Neural cell (in vitro differentiated cells): Measurements from ENCODE around the gene NDUFV2. TPM values are rescaled to one million over a fixed set of nuclear protein-coding genes. Genes with fewer than 3 reads are reported as not detected.

Experiments used
- H2AFZ ChIP-seq: fragments of 200-600, 300-800 bp; sonication (generic), shearing (Covaris generic); 2 replicates; pipeline ENCODE4 v1.6.0; 2014; ENCODE audit warnings: low read depth, mild to moderate bottlenecking, antibody characterized with exemption, low read length, moderate library complexity
- H3F3A ChIP-seq: fragments of 200-600 bp; shearing (Covaris generic); 2 replicates; pipeline ENCODE4 v1.6.1; 2016; ENCODE audit warnings: mild to moderate bottlenecking, moderate library complexity, mixed read lengths, antibody characterized with exemption, low read length; ENCODE audit not compliant: insufficient read depth, poor library complexity, severe bottlenecking
- H3K27ac ChIP-seq: fragments of 200-600, 300-800 bp; sonication (generic), shearing (Covaris generic); 2 replicates; pipeline ENCODE4 v1.5.1; 2014; ENCODE audit warnings: mild to moderate bottlenecking, low read length, moderate library complexity
- H3K27me3 ChIP-seq: fragments of 300-800, 200-600 bp; sonication (generic), shearing (Covaris generic); 2 replicates; pipeline ENCODE4 v1.6.0; 2014; ENCODE audit warnings: mild to moderate bottlenecking, low read depth, low read length, moderate library complexity; ENCODE audit not compliant: insufficient read depth
- H3K36me3 ChIP-seq: fragments of 300-800, 200-600 bp; sonication (generic), shearing (Covaris generic); 2 replicates; pipeline ENCODE4 v1.5.1; 2014; ENCODE audit warnings: mild to moderate bottlenecking, antibody characterized with exemption, low read length, moderate library complexity; ENCODE audit not compliant: insufficient read depth
- H3K4me2 ChIP-seq: fragments of 300-800, 200-600 bp; sonication (generic), shearing (Covaris generic); 2 replicates; pipeline ENCODE4 v1.6.0; 2014; ENCODE audit warnings: mild to moderate bottlenecking, low read length
- H3K4me3 ChIP-seq: fragments of 300-800, 200-600 bp; sonication (generic), shearing (Covaris generic); 2 replicates; pipeline ENCODE4 v1.5.1; 2014; ENCODE audit warnings: mild to moderate bottlenecking, low read length, moderate library complexity
- H3K79me2 ChIP-seq: fragments of 200-600 bp; shearing (Covaris generic); replicated peaks from 2 replicates; pipeline ENCODE4 v1.6.0; 2014; ENCODE audit warnings: mild to moderate bottlenecking, low read length, moderate library complexity; ENCODE audit not compliant: insufficient read depth
- H3K9ac ChIP-seq: fragments of 300-800, 200-600 bp; sonication (generic), shearing (Covaris generic); 2 replicates; pipeline ENCODE4 v1.6.1; 2016; ENCODE audit warnings: mild to moderate bottlenecking, low read length, mixed read lengths
- H3K9me2 ChIP-seq: fragments of 200-600 bp; shearing (Covaris generic); 2 replicates; pipeline ENCODE4 v1.6.1; 2016; ENCODE audit warnings: mild to moderate bottlenecking, low read length, mixed read lengths; ENCODE audit not compliant: insufficient read depth
- H3K9me3 ChIP-seq: fragments of 200-600, 300-800 bp; sonication (generic), shearing (Covaris generic); 2 replicates; pipeline ENCODE4 v1.6.1; 2016; ENCODE audit warnings: mild to moderate bottlenecking, mixed run types, low read length, moderate library complexity, mixed read lengths
- H4K20me1 ChIP-seq: fragments of 200-600 bp; shearing (Covaris generic); 2 replicates; pipeline ENCODE4 v1.6.1; 2016; ENCODE audit warnings: mild to moderate bottlenecking, mixed run types; ENCODE audit not compliant: insufficient read depth
- EP300 ChIP-seq: fragments of 450-650 bp; conservative IDR thresholded peaks from 2 replicates; pipeline ENCODE4 v1.6.1; 2014; ENCODE audit warnings: antibody characterized with exemption, mild to moderate bottlenecking, moderate library complexity; ENCODE audit not compliant: poor library complexity, severe bottlenecking
- EZH2 ChIP-seq: fragments of 200-600, 300-800 bp; shearing (Covaris generic), sonication (generic); IDR thresholded peaks from 2 replicates; pipeline ENCODE4 v1.6.1; 2014; ENCODE audit warnings: antibody characterized with exemption, low read length, borderline replicate concordance, mild to moderate bottlenecking; ENCODE audit not compliant: insufficient read depth, poor library complexity, severe bottlenecking
- MXI1 ChIP-seq: fragments of 450-650 bp; conservative IDR thresholded peaks from 2 replicates; pipeline ENCODE4 v1.6.1; 2014; ENCODE audit warnings: antibody characterized with exemption, mild to moderate bottlenecking; ENCODE audit not compliant: poor library complexity, severe bottlenecking
- POLR2AphosphoS5 ChIP-seq: IDR thresholded peaks from 2 replicates; pipeline ENCODE4 v1.6.1; 2012
- RAD21 ChIP-seq: fragments of 450-650 bp; conservative IDR thresholded peaks from 2 replicates; pipeline ENCODE4 v1.6.1; 2014; ENCODE audit warnings: antibody characterized with exemption, mild to moderate bottlenecking, moderate library complexity
- SMC3 ChIP-seq: fragments of 450-650 bp; conservative IDR thresholded peaks from 2 replicates; pipeline ENCODE4 v1.6.1; 2014; ENCODE audit warnings: antibody characterized with exemption, mild to moderate bottlenecking, moderate library complexity; ENCODE audit not compliant: poor library complexity
- TAF1 ChIP-seq: IDR thresholded peaks from 2 replicates; pipeline ENCODE4 v1.6.1; 2012; ENCODE audit warnings: low read depth
- polyA plus RNA-seq: library from polyadenylated mRNA; depleted of rRNA; stranded (reverse); fragments of >200 nt; gene quantifications from 2 replicates; pipeline ENCODE4 v1.2.3, GENCODE V29; 2014
- TF ChIP-seq, protein P1 (sequence below): fragments of 450-650 bp; IDR thresholded peaks from 2 replicates; pipeline ENCODE4 v1.5.1; 2014; ENCODE audit warnings: antibody characterized with exemption, mild to moderate bottlenecking, moderate library complexity; ENCODE audit not compliant: poor library complexity, severe bottlenecking
- TF ChIP-seq, protein P2 (sequence below): IDR thresholded peaks from 2 replicates; pipeline ENCODE4 v1.6.1; 2012; ENCODE audit warnings: borderline replicate concordance

Gene NDUFV2
- polyA plus RNA-seq, 1 donor from 2014 or later, result 285 TPM

DNA sequence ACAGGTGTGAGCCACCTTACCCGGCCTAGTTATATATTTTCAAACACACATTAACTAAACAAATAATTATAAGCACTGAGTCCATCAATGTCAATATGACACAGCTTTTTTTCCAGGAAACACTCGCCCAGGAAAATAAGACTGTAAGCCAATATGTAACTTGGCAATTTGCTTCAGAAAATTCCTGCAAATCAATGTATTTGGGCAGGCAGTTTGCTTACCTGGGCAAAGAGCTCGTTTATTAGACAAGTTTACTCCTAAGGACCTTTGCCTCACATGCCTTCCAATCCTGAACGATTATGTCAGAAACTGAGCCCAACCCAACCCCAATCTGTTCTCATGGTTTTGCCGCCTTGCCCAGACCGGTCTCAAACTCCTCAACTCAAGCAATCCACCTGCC, 34.7 kb upstream of the NDUFV2 start:
- Histone ChIP-seq H3K9me3 (no peaks in the 10 kb centered on the region), H3F3A (no peaks in the 10 kb centered on the region), H2AFZ (no peak overlapping the region), H3K79me2 (no peaks in the 10 kb centered on the region), H3K36me3 (no peaks in the 10 kb centered on the region), H3K4me2 (no peak overlapping the region), H3K9ac (no peak overlapping the region), H3K4me3 (no peak overlapping the region), H4K20me1 (no peaks in the 10 kb centered on the region), H3K9me2 (no peaks in the 10 kb centered on the region), H3K27me3 (no peaks in the 10 kb centered on the region), H3K27ac (no peak overlapping the region)
- TF ChIP-seq SMC3 (no peak), EP300 (no peak), EZH2 (no peak), TAF1 (no peak), POLR2AphosphoS5 (no peak), RAD21 (no peak), MXI1 (no peak)
- TF ChIP-seq, protein P1, sequence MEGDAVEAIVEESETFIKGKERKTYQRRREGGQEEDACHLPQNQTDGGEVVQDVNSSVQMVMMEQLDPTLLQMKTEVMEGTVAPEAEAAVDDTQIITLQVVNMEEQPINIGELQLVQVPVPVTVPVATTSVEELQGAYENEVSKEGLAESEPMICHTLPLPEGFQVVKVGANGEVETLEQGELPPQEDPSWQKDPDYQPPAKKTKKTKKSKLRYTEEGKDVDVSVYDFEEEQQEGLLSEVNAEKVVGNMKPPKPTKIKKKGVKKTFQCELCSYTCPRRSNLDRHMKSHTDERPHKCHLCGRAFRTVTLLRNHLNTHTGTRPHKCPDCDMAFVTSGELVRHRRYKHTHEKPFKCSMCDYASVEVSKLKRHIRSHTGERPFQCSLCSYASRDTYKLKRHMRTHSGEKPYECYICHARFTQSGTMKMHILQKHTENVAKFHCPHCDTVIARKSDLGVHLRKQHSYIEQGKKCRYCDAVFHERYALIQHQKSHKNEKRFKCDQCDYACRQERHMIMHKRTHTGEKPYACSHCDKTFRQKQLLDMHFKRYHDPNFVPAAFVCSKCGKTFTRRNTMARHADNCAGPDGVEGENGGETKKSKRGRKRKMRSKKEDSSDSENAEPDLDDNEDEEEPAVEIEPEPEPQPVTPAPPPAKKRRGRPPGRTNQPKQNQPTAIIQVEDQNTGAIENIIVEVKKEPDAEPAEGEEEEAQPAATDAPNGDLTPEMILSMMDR, result no peak
- TF ChIP-seq, protein P2, sequence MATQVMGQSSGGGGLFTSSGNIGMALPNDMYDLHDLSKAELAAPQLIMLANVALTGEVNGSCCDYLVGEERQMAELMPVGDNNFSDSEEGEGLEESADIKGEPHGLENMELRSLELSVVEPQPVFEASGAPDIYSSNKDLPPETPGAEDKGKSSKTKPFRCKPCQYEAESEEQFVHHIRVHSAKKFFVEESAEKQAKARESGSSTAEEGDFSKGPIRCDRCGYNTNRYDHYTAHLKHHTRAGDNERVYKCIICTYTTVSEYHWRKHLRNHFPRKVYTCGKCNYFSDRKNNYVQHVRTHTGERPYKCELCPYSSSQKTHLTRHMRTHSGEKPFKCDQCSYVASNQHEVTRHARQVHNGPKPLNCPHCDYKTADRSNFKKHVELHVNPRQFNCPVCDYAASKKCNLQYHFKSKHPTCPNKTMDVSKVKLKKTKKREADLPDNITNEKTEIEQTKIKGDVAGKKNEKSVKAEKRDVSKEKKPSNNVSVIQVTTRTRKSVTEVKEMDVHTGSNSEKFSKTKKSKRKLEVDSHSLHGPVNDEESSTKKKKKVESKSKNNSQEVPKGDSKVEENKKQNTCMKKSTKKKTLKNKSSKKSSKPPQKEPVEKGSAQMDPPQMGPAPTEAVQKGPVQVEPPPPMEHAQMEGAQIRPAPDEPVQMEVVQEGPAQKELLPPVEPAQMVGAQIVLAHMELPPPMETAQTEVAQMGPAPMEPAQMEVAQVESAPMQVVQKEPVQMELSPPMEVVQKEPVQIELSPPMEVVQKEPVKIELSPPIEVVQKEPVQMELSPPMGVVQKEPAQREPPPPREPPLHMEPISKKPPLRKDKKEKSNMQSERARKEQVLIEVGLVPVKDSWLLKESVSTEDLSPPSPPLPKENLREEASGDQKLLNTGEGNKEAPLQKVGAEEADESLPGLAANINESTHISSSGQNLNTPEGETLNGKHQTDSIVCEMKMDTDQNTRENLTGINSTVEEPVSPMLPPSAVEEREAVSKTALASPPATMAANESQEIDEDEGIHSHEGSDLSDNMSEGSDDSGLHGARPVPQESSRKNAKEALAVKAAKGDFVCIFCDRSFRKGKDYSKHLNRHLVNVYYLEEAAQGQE, result no peak

DNA sequence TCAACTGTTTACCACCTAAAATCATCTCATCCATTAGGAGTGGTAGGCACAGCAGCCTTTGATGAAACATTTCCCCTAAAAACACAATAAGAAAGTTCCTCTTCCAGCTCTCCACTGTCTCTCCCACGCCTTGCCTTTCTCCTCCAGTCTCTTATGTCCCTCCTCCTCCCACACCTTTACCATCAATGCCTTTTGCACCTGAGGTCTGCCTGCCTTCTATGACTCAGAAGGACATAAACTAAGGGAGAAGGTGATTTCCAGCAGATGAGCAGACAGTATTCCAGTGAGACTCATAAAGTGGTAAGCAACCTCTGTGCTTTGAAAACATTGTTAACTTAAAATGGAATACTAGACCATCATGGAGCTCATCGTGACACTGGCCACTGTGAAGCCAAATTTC, 34.2 kb upstream of the NDUFV2 start:
- Histone ChIP-seq H2AFZ (no peak overlapping the region), H3K4me3 (no peak overlapping the region), H3K27me3 (no peaks in the 10 kb centered on the region)

More for the DNA sequence above, 34.2 kb upstream of the NDUFV2 start:
- Histone ChIP-seq H4K20me1 (no peaks in the 10 kb centered on the region), H3K27ac (no peak overlapping the region), H3K36me3 (no peaks in the 10 kb centered on the region), H3F3A (no peaks in the 10 kb centered on the region), H3K9me2 (no peaks in the 10 kb centered on the region), H3K9ac (no peak overlapping the region), H3K9me3 (no peaks in the 10 kb centered on the region), H3K79me2 (no peaks in the 10 kb centered on the region), H3K4me2 (no peak overlapping the region)
- TF ChIP-seq SMC3, result no peak
- TF ChIP-seq MXI1, result no peak
- TF ChIP-seq EZH2, result no peak
- TF ChIP-seq RAD21, result no peak
- TF ChIP-seq, protein P2, result no peak
- TF ChIP-seq, protein P1, result no peak
- TF ChIP-seq POLR2AphosphoS5, result no peak
- TF ChIP-seq TAF1, result no peak
- no peak for TF ChIP-seq EP300
